Muscle layer of colon (tissue), 2 donors: ENCODE measurements around the gene ZNF365.

Experiments
- H3K27ac ChIP-seq: one replicate; pipeline ENCODE4 v1.7.0; 2013; ENCODE audit warnings: low read depth, mild to moderate bottlenecking, low read length, moderate library complexity
- H3K27me3 ChIP-seq, 2 donors: one replicate each; pipeline ENCODE4 v1.7.0; 2013; ENCODE audit warnings: low read length in 2 of 2, mild to moderate bottlenecking in 2 of 2; ENCODE audit not compliant: insufficient read depth in 2 of 2, control insufficient read depth in 1 of 2
- H3K36me3 ChIP-seq: one replicate; pipeline ENCODE4 v1.7.0; 2013; ENCODE audit warnings: mild to moderate bottlenecking, low read length; ENCODE audit not compliant: insufficient read depth
- H3K4me1 ChIP-seq: one replicate; pipeline ENCODE4 v1.7.0; 2013; ENCODE audit warnings: mild to moderate bottlenecking, low read length; ENCODE audit not compliant: insufficient read depth
- H3K4me3 ChIP-seq, 2 donors: one replicate each; pipeline ENCODE4 v1.7.0; 2013; ENCODE audit warnings: low read length in 2 of 2, low read depth in 1 of 2, mild to moderate bottlenecking in 1 of 2, moderate library complexity in 1 of 2
- H3K9ac ChIP-seq: one replicate; pipeline ENCODE4 v1.7.0; 2013; ENCODE audit warnings: low read length
- H3K9me3 ChIP-seq: one replicate; pipeline ENCODE4 v1.7.0; 2013; ENCODE audit warnings: mild to moderate bottlenecking, low read length
- donor health status: abdominal sarcoma.
- donor health status: Adenocarcinoma of cecum.

The ZNF365 gene, protein sequence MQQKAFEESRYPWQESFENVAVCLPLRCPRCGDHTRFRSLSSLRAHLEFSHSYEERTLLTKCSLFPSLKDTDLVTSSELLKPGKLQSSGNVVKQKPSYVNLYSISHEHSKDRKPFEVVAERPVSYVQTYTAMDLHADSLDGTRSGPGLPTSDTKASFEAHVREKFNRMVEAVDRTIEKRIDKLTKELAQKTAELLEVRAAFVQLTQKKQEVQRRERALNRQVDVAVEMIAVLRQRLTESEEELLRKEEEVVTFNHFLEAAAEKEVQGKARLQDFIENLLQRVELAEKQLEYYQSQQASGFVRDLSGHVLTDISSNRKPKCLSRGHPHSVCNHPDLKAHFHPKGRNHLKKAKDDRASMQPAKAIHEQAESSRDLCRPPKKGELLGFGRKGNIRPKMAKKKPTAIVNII

DNA sequence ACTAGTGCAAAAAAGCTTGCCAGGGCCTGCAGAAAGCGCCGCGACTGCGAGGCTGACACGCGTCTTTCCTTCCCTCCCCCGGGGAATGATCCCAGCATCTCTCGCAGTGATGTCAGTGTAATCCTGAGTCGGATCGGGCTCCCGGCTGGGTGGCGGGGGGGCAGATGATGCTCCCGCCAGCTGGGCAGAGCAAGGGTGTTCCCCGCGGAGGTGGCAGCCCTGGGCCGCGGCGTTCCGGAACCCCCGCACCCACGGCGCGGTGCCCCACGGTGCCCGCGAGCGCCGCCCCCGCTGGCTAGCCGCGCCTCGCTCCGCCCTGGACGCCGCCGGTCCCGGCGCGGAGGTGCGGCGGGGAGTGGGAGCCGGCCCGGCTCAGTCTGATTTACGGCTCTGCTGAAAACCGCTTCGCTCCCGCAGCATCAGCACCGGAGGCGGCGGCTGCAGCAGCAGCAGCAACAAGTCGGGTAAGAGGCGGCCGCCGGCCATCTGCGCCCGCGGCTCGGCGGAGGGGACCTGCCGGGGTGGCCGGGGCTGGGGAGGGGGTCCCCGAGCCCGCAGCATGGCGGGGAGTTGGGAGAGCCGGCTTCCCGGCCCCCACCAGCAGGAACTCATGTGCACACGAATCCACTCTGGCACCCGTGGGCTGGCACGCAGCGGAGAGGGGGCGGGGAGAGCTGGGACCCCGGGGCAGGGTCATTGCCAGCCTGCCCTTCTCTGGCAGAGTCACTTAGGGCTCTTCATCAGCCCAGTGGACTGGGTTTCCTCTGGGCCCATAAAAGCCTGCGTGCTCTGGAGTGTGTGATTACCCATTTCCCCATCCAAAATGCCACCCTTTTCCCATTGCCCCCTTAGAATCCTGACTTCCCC lies at the start of gene ZNF365:
ZNF365 (plus strand) TSS at position 375 of the 867 bp plus-strand sequence. CDS start 1,825 bp downstream, outside the sequence.
- Histone ChIP-seq H3K36me3 (no peaks in the 10 kb centered on the region), H3K9me3 (no peaks in the 10 kb centered on the region), H3K4me3 (peak within 1 kb of the TSS; percentile 31 to 38), H3K27ac (no peak within 1 kb of the TSS), H3K4me1 (peaks cover 5% of the 10 kb centered on the region), H3K9ac (no peak within 1 kb of the TSS), H3K27me3 (peaks cover 0 to 3% of the 10 kb centered on the region in 2 donors)

DNA sequence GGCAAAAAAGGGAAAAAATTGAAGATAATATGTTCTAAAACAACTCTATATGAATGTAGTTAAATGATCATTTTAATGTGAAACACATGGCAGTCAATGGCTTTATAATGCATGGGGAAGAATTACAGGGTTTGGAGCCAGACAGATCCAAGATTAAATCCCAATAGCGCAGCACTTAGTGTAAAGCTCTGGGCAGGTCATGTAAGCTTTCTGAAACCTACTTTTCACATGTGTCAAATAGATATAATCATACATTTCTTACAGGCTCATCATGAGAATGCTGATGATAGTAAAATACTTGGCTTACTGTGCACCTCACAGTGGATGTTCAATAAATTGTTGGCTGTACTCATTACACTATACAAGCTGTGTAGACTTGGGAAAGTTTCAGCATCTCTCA lies 48.0 kb upstream of the ZNF365 start:
- Histone ChIP-seq H3K4me1 (no peaks in the 10 kb centered on the region), H3K9ac (no peak overlapping the region), H3K4me3 (no peak overlapping the region), H3K27ac (no peak overlapping the region), H3K27me3 (no peaks in the 10 kb centered on the region), H3K9me3 (no peaks in the 10 kb centered on the region), H3K36me3 (no peaks in the 10 kb centered on the region)

DNA sequence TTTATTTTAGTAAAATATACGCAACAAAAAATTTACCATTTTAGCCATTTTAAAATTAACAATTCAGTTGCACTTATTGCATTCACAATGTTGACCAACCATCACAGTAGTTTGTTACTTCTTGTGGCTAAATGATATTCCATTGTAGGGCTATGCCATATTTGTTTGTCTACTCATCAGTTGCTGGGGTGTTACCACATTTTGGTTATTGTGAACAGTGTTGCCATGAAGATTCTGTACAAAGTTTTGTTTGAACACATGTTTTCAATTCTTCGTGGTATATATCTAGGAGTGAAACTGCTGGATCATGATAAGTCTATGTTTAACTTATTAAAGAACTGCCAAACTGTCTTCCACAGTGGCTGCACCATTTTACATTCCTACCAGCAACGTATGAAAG lies 46.3 kb upstream of the ZNF365 start:
- H3K9me3 ChIP-seq: no peaks in the 10 kb centered on the region
- no peaks in the 10 kb centered on the region for H3K27me3 ChIP-seq
- no peak overlapping the region for H3K27ac ChIP-seq
- no peaks in the 10 kb centered on the region for H3K4me1 ChIP-seq
- no peak overlapping the region for H3K4me3 ChIP-seq
- H3K9ac ChIP-seq: no peak overlapping the region
- H3K36me3 ChIP-seq: no peaks in the 10 kb centered on the region

DNA sequence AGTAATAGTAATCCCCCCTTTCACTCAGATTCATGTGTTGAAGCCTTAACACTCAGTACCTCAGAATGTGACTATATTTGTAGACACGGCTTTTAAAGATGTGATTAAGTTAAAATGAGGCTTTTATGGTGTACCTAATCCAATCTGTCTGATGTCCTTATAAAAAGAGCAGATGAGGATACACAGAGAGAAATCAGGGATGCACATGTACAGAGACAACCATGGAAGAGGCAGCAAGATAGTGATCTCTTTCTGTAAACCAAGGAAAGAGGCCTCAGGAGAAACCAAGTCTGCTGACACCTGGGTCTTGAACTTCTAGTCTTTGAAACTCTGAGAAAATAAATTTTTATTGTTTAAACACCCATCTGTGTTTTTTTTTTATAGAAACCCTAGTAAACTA lies 44.0 kb upstream of the ZNF365 start:
- Histone ChIP-seq H3K27me3 (no peaks in the 10 kb centered on the region), H3K9me3 (no peaks in the 10 kb centered on the region), H3K27ac (no peak overlapping the region), H3K36me3 (no peaks in the 10 kb centered on the region), H3K9ac (no peak overlapping the region), H3K4me3 (no peak overlapping the region), H3K4me1 (no peaks in the 10 kb centered on the region)

DNA sequence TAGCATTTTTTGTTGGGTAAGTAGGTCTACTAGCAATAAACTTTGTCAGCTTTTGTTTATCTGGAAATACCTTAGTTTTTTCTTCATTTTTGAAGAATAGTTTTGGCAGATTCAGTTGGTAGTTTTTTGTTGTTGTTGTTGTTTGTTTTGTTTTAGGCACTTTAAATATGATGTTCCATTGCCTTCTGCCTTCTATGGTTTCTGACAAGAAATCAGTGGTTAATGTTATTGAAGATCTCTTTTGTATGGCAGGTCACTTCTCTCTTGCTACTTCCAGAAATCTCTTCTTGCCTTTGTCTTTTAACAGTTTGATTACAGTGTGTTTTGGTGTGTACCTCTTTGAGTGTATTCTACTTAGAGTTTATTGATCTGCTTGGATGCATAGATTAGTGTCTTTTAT lies 41.8 kb upstream of the ZNF365 start:
- Histone ChIP-seq H3K9ac (no peak overlapping the region), H3K4me3 (no peak overlapping the region), H3K9me3 (no peaks in the 10 kb centered on the region), H3K4me1 (no peaks in the 10 kb centered on the region), H3K36me3 (no peaks in the 10 kb centered on the region), H3K27me3 (no peaks in the 10 kb centered on the region), H3K27ac (no peak overlapping the region)

DNA sequence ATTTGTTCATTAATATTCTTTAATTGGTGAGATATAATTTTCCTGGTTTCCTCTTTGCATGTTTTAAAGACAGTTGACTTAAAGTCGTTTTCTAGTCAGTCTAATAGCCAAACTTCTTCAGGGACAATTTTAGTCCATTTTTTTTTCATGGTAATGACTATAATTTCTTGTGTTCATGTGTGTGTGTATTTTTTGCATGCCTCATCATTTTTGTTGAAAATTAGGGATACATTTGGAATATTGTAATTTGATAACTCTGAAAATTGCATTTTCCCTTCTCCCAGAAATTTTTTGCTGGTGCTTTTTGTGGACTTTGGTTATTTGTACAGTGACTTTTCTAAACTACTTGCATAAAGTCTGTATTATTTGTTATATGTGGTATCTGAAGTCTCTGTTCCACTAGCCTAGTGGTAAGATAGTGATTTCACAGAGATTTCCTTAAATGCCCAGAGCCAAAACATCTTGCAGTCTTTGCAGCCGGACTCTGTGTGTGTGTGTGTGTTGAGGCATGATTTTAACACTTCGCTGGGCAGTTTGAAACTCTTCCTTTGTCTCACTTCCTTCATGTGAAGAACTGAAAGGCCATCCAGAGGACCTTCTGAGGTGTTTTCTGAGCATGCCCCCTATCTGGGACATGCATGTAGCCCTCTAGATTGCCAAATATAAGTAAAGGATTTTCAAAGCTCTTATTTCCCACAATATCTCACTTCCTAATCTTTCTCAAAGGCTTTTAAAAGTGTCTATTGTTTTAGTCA lies 40.9 kb upstream of the ZNF365 start:
- Histone ChIP-seq H3K27ac (no peak overlapping the region), H3K4me3 (no peak overlapping the region)

DNA sequence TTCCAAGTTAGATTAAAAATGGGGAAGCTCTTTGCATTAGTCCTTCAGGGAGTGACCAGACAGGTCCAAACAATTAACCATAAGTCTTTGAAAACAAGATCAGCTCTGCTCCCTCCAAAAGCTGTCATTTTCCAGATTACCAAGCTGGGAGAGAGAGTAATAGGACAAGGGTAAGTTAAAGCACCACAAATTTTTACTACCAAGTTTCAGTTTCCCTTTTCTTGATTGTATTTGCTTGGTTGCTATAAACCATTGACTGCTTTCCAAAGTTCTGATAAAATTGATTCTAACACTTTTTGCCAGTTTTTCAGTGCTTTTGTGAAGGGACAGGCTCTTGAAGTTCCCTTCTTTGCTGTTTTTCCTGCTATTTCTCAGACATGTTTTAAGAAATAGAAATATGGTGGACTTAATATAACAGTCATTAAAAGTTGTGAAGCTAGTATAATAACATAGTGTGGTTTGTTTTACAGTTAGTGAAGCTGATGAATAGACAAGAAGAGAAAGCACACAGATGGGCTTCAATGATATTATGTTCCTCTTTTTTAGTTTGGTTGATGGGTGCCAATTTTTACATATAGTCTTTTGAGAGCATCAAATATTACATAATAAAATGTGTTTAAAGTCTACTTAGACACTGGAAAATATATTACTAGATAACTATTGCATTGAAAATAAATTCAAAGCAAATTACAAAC lies 40.0 kb upstream of the ZNF365 start:
- Histone ChIP-seq H3K4me3 (no peak overlapping the region), H3K9ac (no peak overlapping the region), H3K9me3 (no peaks in the 10 kb centered on the region), H3K4me1 (no peaks in the 10 kb centered on the region), H3K27me3 (no peaks in the 10 kb centered on the region), H3K36me3 (no peaks in the 10 kb centered on the region), H3K27ac (no peak overlapping the region)

More for the DNA sequence above, 40.9 kb upstream of the ZNF365 start:
- H3K9ac ChIP-seq: no peak overlapping the region
- no peaks in the 10 kb centered on the region for H3K36me3 ChIP-seq
- H3K9me3 ChIP-seq: no peaks in the 10 kb centered on the region
- H3K4me1 ChIP-seq: no peaks in the 10 kb centered on the region
- H3K27me3 ChIP-seq: no peaks in the 10 kb centered on the region

DNA sequence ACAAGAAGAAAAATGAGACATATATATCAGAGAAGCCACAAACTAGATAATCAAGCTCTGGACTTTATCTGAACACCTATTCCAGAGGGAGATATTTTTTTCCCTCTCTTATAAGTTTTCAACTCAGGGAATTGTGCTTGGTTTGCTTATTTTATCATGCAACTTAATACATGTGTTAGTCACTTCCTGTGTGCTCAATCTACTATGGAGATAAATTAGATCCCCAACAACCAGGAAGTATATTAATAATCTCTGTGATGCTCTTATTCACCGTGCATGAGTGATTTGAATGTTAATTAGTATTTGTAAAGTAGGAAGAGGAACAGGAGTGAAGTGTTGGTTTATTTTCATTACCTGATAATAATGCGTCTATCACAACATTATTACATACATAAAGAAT lies 38.8 kb upstream of the ZNF365 start:
- H3K36me3 ChIP-seq: no peaks in the 10 kb centered on the region
- no peaks in the 10 kb centered on the region for H3K9me3 ChIP-seq
- no peak overlapping the region for H3K9ac ChIP-seq
- no peak overlapping the region for H3K27ac ChIP-seq
- no peaks in the 10 kb centered on the region for H3K4me1 ChIP-seq
- H3K27me3 ChIP-seq: no peaks in the 10 kb centered on the region
- no peak overlapping the region for H3K4me3 ChIP-seq

DNA sequence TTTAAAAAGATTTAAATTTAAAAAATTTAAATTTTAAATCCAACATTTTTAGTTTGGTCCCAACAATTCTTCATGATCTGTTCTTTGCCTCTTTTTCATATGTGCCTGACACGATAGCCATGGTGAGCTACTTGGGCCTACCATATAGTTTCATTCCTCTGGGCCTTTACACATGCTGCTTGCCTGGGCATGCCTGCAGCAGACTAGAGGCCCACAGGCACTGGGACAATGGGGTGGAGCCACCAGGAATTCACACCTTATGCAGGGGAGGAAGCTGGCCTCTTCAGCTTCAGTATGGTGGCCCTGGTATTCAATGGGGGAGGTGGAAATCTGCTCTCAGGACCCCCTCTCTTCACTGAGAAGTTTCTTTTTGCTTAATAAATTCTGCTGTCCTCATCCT lies 37.8 kb upstream of the ZNF365 start:
- Histone ChIP-seq H3K27me3 (no peaks in the 10 kb centered on the region), H3K27ac (no peak overlapping the region), H3K9ac (no peak overlapping the region), H3K9me3 (no peaks in the 10 kb centered on the region), H3K36me3 (no peaks in the 10 kb centered on the region), H3K4me3 (no peak overlapping the region), H3K4me1 (no peaks in the 10 kb centered on the region)

DNA sequence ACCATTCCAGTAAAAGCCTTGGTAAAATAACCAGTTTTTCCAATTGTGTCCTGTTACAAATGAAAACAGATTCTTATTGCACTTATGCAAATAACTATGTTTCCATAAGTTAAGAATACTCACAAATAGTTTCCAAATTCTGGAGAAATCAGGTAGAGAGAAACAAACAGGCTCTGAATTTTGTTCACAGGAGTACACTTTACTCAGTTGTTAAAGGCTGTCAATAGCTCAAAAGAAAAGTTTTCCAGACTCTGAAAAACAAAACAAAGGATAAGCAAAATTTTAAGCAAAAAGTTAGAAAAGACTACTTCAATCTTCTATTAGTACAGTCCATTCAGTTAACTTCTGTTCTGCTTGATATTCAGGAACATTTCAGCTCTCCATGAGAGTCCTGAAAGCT lies 32.8 kb upstream of the ZNF365 start:
- H3K36me3 ChIP-seq: no peaks in the 10 kb centered on the region

DNA sequence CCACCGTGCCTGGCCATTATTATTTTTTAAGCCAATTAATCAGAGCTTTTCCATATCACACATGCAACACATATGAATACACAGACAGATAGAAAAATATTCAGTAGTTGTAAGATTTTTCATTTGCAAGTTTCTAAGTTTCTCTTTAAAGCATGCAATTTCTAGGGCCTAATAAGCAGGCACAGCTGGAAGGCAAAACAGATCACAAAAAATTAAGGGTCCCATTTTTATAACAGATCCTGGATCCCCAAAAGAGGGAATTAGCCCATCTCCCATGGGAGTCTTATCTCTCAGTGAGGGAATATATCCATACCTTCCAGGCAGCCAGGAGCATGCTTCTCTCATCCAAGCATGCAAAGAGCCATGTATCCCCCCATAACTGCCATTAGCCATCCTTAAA lies 31.2 kb upstream of the ZNF365 start:
- Histone ChIP-seq H3K36me3 (no peaks in the 10 kb centered on the region), H3K4me3 (no peak overlapping the region), H3K27me3 (no peaks in the 10 kb centered on the region), H3K4me1 (no peaks in the 10 kb centered on the region), H3K9me3 (no peaks in the 10 kb centered on the region), H3K9ac (no peak overlapping the region), H3K27ac (no peak overlapping the region)

More for the DNA sequence above, 32.8 kb upstream of the ZNF365 start:
- Histone ChIP-seq H3K27me3 (no peaks in the 10 kb centered on the region), H3K4me1 (no peaks in the 10 kb centered on the region), H3K9me3 (no peaks in the 10 kb centered on the region), H3K4me3 (no peak overlapping the region), H3K27ac (no peak overlapping the region), H3K9ac (no peak overlapping the region)
